GM23248 (cell line): ENCODE measurements around the gene SYT1. TPM values are rescaled to one million over a fixed set of nuclear protein-coding genes. Genes with fewer than 3 reads are reported as not detected.

ENCODE experiments used
- DNase-seq: peaks from one replicate; pipeline ENCODE4 v3.0.0-alpha.2; 2015
- H2AFZ ChIP-seq: fragments of 200-600 bp; sonication (generic); 2 replicates; pipeline ENCODE4 v1.6.1; 2016; ENCODE audit warnings: antibody characterized with exemption
- H3F3A ChIP-seq: fragments of 200-600 bp; sonication (generic); 2 replicates; pipeline ENCODE4 v1.6.1; 2016; ENCODE audit warnings: mild to moderate bottlenecking, antibody characterized with exemption, mixed run types; ENCODE audit not compliant: insufficient read depth
- H3K27ac ChIP-seq: fragments of 200-600 bp; sonication (generic); 2 replicates; pipeline ENCODE4 v1.5.1; 2016; ENCODE audit warnings: mild to moderate bottlenecking
- H3K27me3 ChIP-seq: fragments of 200-600 bp; sonication (generic); replicated peaks from 2 replicates; pipeline ENCODE4 v1.6.1; 2016; ENCODE audit warnings: mild to moderate bottlenecking; ENCODE audit not compliant: insufficient read depth
- H3K36me3 ChIP-seq: fragments of 200-600 bp; sonication (generic); 2 replicates; pipeline ENCODE4 v1.6.1; 2016; ENCODE audit warnings: low read depth, mild to moderate bottlenecking
- H3K4me1 ChIP-seq: fragments of 200-600 bp; sonication (generic); 2 replicates; pipeline ENCODE4 v1.6.1; 2016; ENCODE audit warnings: mild to moderate bottlenecking; ENCODE audit not compliant: insufficient read depth
- H3K4me2 ChIP-seq: fragments of 200-600 bp; sonication (generic); one replicate; pipeline ENCODE4 v1.6.1; 2016; ENCODE audit warnings: mild to moderate bottlenecking; ENCODE audit not compliant: unreplicated experiment
- H3K4me3 ChIP-seq: fragments of 200-600 bp; sonication (generic); 2 replicates; pipeline ENCODE4 v1.5.1; 2016; ENCODE audit warnings: mild to moderate bottlenecking
- H3K79me2 ChIP-seq: fragments of 200-600 bp; sonication (generic); 2 replicates; pipeline ENCODE4 v1.6.1; 2016; ENCODE audit warnings: mild to moderate bottlenecking; ENCODE audit not compliant: insufficient read depth
- H3K9ac ChIP-seq: fragments of 200-600 bp; sonication (generic); 2 replicates; pipeline ENCODE4 v1.6.1; 2016; ENCODE audit warnings: mild to moderate bottlenecking
- H3K9me2 ChIP-seq: fragments of 200-600 bp; sonication (generic); 2 replicates; pipeline ENCODE4 v1.6.1; 2016; ENCODE audit warnings: mixed run types, mild to moderate bottlenecking, moderate library complexity; ENCODE audit not compliant: insufficient read depth
- H3K9me3 ChIP-seq: fragments of 200-600 bp; sonication (generic); one replicate; pipeline ENCODE4 v1.6.1; 2017; ENCODE audit warnings: low read depth
- H4K20me1 ChIP-seq: fragments of 200-600 bp; sonication (generic); 2 replicates; pipeline ENCODE4 v1.6.0; 2016; ENCODE audit not compliant: insufficient read depth
- EZH2 ChIP-seq: fragments of 200-600 bp; sonication (generic); IDR thresholded peaks from 2 replicates; pipeline ENCODE4 v1.6.1; 2018; ENCODE audit warnings: antibody characterized with exemption, mild to moderate bottlenecking; ENCODE audit not compliant: insufficient read depth, poor library complexity, severe bottlenecking
- EZH2phosphoT487 ChIP-seq: fragments of 200-600 bp; sonication (generic); IDR thresholded peaks from 2 replicates; pipeline ENCODE4 v1.6.1; 2018; ENCODE audit warnings: antibody characterized with exemption, moderate library complexity, mild to moderate bottlenecking, low read depth; ENCODE audit not compliant: insufficient read depth
- WGBS, 2 experiments: methylation state at CpG; one replicate each; pipeline ENCODE4 v1.1.6; 2015 to 2017; ENCODE audit warnings: low lambda C conversion rate in 2 of 2, low coverage in 1 of 2; ENCODE audit errors: missing lambda C conversion rate in 2 of 2; 5-methylcytosine and 5-hydroxymethylcytosine counted together
- in situ Hi-C: fragments of 300-500 bp; cut with MboI; formaldehyde crosslinking; loops from 2 replicates; pipeline ENCODE4 v1.15.0; 2020
- polyA plus RNA-seq: library from polyadenylated mRNA; unstranded; fragments of >200 nt; fragmentation: Nextera tagmentation; extraction: Ambion mirVana; gene quantifications from 2 replicates; pipeline ENCODE4 v1.2.1, GENCODE V29; 2016
- total RNA-seq: library from RNA; depleted of rRNA; stranded (reverse); fragments of >200 nt; shearing (Covaris generic); gene quantifications from 2 replicates; pipeline ENCODE4 v1.2.3, GENCODE V29; 2014

The SYT1 gene
- total and polyA plus RNA-seq, 2 experiments from 2014 or later: 1.7 to 2.4 TPM

- Histone ChIP-seq H3K4me3 (no peak overlapping the region), H3K9ac (no peak overlapping the region), H2AFZ (no peak overlapping the region), H3K79me2 (no peaks in the 10 kb centered on the region), H3F3A (no peaks in the 10 kb centered on the region), H3K27ac (no peak overlapping the region), H3K27me3 (no peaks in the 10 kb centered on the region), H3K36me3 (no peaks in the 10 kb centered on the region), H3K9me3 (no peaks in the 10 kb centered on the region), H4K20me1 (no peaks in the 10 kb centered on the region), H3K4me1 (no peaks in the 10 kb centered on the region), H3K9me2 (no peaks in the 10 kb centered on the region), H3K4me2 (no peak overlapping the region)
- TF ChIP-seq EZH2 (no peak), EZH2phosphoT487 (no peak)
- no peak for DNase-seq
- in situ Hi-C loops: no loop called here
- WGBS, 2 experiments: 84 to 85% methylated on average over 10 of the region's 10 CpGs
These were observed 452.7 kb downstream of the SYT1 start for GRCh38 chr12:79317179-79317847.

DNA sequence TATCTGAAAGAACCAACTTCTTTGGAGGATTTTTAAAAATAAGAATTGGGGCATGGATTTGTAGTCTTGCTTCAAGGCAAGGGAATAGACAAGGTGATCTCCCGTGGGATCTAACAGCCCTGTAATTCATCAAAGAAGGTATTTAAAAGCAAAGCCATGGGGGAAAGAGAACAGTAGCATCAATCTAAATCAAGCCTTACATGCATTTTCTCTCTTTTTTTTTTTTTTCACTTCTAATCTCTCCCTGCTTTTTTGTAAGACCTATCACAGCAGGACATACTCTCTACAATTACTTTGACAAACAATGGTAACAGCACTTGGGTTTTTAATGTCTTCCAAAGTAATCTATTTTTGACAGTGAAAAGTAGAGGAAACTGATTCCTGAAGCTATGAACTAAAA lies 458.3 kb downstream of the SYT1 start:
- no peak for DNase-seq
- Histone ChIP-seq H3K4me2 (no peak overlapping the region), H3K36me3 (no peaks in the 10 kb centered on the region), H4K20me1 (no peaks in the 10 kb centered on the region), H3K9me3 (no peaks in the 10 kb centered on the region), H3F3A (no peaks in the 10 kb centered on the region), H3K9me2 (no peaks in the 10 kb centered on the region), H3K4me1 (no peaks in the 10 kb centered on the region), H2AFZ (no peak overlapping the region), H3K27me3 (no peaks in the 10 kb centered on the region), H3K27ac (no peak overlapping the region), H3K79me2 (no peaks in the 10 kb centered on the region), H3K4me3 (no peak overlapping the region), H3K9ac (no peak overlapping the region)
- WGBS, 2 experiments: 82 to 92% methylated on average over 1 of the region's 1 CpG
- in situ Hi-C loops: no loop called here
- TF ChIP-seq EZH2phosphoT487 (no peak), EZH2 (no peak)

DNA sequence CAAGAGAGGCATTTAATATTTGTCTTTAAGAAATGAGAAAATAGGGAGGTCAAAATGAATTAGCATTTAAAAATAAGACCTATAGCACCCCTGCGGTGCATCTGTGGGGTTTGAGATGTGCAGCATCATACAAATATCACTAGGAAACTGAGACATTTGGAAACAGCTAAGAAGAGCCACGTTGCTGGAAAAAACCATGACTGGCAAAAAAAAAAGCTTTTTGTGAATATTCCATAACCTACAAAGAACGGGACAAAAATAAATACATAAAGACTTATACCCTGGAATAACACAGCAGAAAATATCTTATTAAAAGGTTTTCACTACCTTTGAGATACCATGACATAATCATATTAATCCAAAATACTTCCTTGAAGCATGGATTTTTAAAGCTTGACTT lies 460.0 kb downstream of the SYT1 start:
- no peaks in the 10 kb centered on the region for H3K9me2 ChIP-seq
- no peaks in the 10 kb centered on the region for H4K20me1 ChIP-seq
- 54 to 60% methylated on average over 3 of the region's 3 CpGs for WGBS, 2 experiments
- H3F3A ChIP-seq: 0 out of 2 replicates have a peak, but pooled peaks cover 1% of the 10 kb centered on the region
- no peaks in the 10 kb centered on the region for H3K9me3 ChIP-seq
- no peaks in the 10 kb centered on the region for H3K79me2 ChIP-seq
- H3K4me3 ChIP-seq: no peak overlapping the region
- TF ChIP-seq EZH2phosphoT487: no peak
- TF ChIP-seq EZH2: no peak
- H3K27ac ChIP-seq: no peak overlapping the region
- no peak overlapping the region for H2AFZ ChIP-seq
- no peak overlapping the region for H3K4me2 ChIP-seq
- H3K4me1 ChIP-seq: no peaks in the 10 kb centered on the region
- H3K9ac ChIP-seq: no peak overlapping the region
- no peaks in the 10 kb centered on the region for H3K27me3 ChIP-seq
- in situ Hi-C loops: no loop called here
- H3K36me3 ChIP-seq: no peaks in the 10 kb centered on the region
- no peak for DNase-seq

GRCh38 chr12:79326222-79326621 lies 461.6 kb downstream of the SYT1 start:
- Histone ChIP-seq H3K27ac (no peak overlapping the region), H3K4me1 (peaks cover 13% of the 10 kb centered on the region), H3K36me3 (no peaks in the 10 kb centered on the region), H3K4me2 (no peak overlapping the region), H3F3A (peaks cover 17% of the 10 kb centered on the region; the same call in 1 of the 2 replicates), H3K9ac (no peak overlapping the region), H3K9me3 (no peaks in the 10 kb centered on the region), H3K9me2 (no peaks in the 10 kb centered on the region), H4K20me1 (no peaks in the 10 kb centered on the region), H3K4me3 (no peak overlapping the region), H2AFZ (no peak overlapping the region), H3K27me3 (no peaks in the 10 kb centered on the region), H3K79me2 (no peaks in the 10 kb centered on the region)
- WGBS, 2 experiments: 54 to 55% methylated on average over 2 of the region's 2 CpGs
- TF ChIP-seq EZH2phosphoT487 (no peak), EZH2 (no peak)
- in situ Hi-C loops: no loop called here
- no peak for DNase-seq
